ENCODE measurements around the gene TGDS. TPM values are rescaled to one million over a fixed set of nuclear protein-coding genes. Genes with fewer than 3 reads are reported as not detected.
"Not testable (repeated sequence)": the region's sequence is repeated elsewhere in the genome, so short reads cannot be mapped to it uniquely, and the experiment has no call there.

TGDS gene, protein sequence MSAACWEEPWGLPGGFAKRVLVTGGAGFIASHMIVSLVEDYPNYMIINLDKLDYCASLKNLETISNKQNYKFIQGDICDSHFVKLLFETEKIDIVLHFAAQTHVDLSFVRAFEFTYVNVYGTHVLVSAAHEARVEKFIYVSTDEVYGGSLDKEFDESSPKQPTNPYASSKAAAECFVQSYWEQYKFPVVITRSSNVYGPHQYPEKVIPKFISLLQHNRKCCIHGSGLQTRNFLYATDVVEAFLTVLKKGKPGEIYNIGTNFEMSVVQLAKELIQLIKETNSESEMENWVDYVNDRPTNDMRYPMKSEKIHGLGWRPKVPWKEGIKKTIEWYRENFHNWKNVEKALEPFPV
- total RNA-seq: 10 to 100 TPM; 16.3 to 16.7 TPM
- 10 to 100 TPM in 2 of 3 donors, 1 to 10 TPM in 1; 8.5 to 14.4 (median 13.2) TPM for polyA plus RNA-seq
- total RNA-seq: 9.6 to 43.5 (median 21.5) reads per million in 6 experiments

DNA sequence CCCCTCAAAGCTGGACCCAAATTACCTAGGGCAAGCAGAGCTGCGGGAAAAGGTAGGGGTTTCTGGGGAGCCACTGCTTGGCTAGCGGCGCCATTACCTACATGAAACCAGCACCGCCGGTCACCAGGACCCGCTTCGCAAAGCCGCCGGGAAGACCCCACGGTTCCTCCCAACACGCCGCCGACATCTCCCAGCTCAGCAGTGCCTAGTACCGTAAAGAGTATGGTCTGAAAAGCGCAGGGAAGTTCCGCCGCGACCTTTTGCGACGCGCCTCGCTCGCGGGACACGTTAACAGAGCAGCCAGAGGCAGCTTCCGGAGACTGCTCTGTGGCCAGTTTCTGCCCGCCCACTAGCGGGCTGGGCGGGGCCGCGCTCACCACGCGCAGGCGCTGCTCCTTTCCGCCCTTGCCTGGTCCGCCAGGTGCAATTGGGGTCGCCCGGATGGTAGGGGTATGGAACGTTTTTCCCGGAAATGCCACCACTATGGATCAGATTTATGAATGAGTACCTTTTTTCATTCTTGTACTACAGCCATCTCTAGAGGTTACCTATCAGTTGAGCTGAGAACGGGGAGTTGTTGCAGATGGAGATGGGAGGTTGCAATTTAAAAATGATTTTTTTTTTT is at the start of gene TGDS:
TSS of gene TGDS (minus strand) at position 203 of the 625 bp plus-strand sequence. CDS start at position 187, 16 bp downstream.
- POLR2A ChIA-PET: interaction anchor here (0.6 to 3.4 kb wide), 11 partner anchors 10 to 677 kb away, joined by 3 to 62 read pairs (median 3); no protein-coding TSS in a partner anchor
- peak within 1 kb of the TSS; percentile 89 to 98 (median 94) for H3K4me3 Mint-ChIP-seq
- H3K27me3 Mint-ChIP-seq: no peaks in the 10 kb centered on the region
- no peaks in the 10 kb centered on the region for H3K9me3 Mint-ChIP-seq
- H3K4me1 Mint-ChIP-seq: peaks cover 19 to 47% (median 37%) of the 10 kb centered on the region in 4 donors
- ATAC-seq (peak; percentile 95 to 99), DNase-seq (peak; percentile 72 to 92 (median 84))
- H3K36me3 Mint-ChIP-seq: peaks cover 0 to 22% (median 12%) of the 10 kb centered on the region in 3 donors
- peak within 1 kb of the TSS; percentile 91 to 96 (median 94) for H3K27ac Mint-ChIP-seq

DNA sequence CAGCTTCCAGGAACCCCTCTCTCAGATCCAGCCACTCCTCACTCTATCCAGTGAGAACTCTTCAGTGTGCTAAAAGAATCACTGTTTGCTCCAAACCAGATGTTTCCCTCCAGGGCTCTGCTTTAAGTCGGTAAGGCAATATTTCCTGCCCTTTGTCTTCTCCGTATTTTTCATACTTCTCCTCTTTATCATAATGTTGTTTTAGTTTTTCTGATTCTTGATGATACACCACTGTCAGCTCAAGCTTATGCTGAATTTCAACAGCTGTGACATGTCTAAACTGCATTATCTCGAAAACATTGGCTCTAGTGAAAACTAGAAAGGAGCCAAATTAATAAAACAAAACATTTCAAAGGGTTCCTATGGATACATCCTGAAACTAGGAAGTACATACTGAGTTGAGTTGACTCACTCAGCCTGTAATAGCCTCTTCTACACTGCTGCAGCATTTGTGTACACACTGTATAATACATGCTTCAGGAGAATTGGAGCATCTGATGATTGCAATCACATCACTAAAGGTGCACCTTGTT is 45.5 kb upstream of the TGDS start:
- Mint-ChIP-seq H3K9me3 (peaks cover 0 to 9% (median 2%) of the 10 kb centered on the region in 9 donors), H3K27me3 (peaks cover 0 to 5% (median 1%) of the 10 kb centered on the region in 5 donors), H3K4me3 (no peak overlapping the region), H3K4me1 (no peaks in the 10 kb centered on the region), H3K36me3 (peaks cover 0 to 5% (median 2%) of the 10 kb centered on the region in 3 donors), H3K27ac (peak overlapping the region in 1 of 10 donors; percentile 34)
- DNase-seq (no peak), ATAC-seq (no peak)
- POLR2A ChIA-PET: no interaction called here

DNA sequence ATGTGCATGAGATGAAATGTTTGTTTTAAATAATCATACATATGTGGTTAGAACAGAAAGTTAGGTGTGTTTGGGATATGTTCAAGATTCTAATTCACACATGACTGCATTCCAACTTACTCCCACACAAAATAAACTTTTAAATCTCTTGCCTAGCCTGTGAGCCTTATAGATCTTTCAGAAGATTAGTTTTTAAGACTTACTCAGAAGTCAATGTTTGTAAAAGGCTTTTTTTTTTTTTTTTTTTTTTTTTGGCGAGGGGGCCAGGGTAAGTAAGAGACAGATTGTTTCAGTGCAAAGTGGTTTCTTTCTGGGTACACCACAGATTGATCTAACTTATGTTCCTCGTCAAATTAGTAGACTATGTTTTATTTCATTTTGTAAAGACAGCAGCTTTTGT is 44.8 kb upstream of the TGDS start:
- Mint-ChIP-seq H3K36me3 (peaks cover 0 to 5% (median 2%) of the 10 kb centered on the region in 3 donors), H3K4me3 (no peak overlapping the region), H3K27me3 (peaks cover 0 to 5% (median 1%) of the 10 kb centered on the region in 5 donors), H3K4me1 (no peaks in the 10 kb centered on the region), H3K27ac (no peak overlapping the region), H3K9me3 (peaks cover 0 to 9% (median 2%) of the 10 kb centered on the region in 9 donors)
- DNase-seq: no peak
- ATAC-seq: no peak
- POLR2A ChIA-PET: no interaction called here

DNA sequence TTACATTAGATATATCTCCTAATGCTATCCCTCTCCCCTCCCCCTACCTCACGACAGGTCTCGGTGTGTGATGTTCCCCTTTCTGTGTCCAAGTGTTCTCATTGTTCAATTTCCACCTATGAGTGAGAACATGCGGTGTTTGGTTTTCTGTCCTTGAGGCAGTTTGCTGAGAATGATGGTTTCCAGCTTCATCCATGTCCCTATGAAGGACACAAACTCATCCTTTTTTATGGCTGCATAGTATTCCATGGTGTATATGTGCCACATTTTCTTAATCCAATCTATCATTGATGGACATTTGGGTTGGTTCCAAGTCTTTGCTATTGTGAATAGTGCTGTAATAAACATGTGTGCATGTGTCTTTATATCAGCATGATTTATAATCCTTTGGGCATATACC is 41.7 kb upstream of the TGDS start:
- ATAC-seq, H3K4me3 Mint-ChIP-seq, DNase-seq, H3K4me1 Mint-ChIP-seq, H3K27ac Mint-ChIP-seq, POLR2A ChIA-PET, H3K27me3 Mint-ChIP-seq: not testable (repeated sequence)
- Mint-ChIP-seq H3K9me3 (peaks cover 0 to 14% (median 2%) of the 10 kb centered on the region in 9 donors), H3K36me3 (peaks cover 5 to 13% (median 13%) of the 10 kb centered on the region in 3 donors)

DNA sequence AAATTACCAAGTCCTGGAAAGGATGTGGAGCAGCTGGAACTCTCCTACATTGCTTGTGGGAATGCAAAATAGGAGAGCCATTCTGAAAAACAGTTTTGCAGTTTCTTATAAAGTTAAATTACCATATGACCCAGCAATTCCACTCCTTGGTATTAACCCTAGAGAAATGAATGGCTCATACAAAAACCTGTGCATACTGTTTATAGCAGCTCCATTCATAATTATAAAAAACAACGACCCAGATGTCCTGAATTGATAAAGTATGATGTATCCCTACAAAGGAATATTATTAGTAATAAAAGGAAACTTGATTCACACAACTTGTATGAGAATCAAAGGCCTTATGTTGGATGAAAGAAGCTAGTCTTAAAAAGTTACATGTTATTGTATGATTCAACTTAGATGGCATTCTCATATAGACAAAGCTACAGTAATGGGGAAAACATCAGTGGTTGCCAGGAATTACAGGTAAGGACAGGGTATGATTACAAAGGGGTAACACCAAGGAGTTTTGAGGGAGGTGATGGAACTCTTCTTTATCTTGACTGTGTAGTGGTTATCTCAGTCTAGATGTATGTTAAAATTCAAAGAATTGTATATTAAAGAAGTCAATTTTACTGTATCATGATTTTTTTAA is 41.1 kb upstream of the TGDS start:
- DNase-seq (no peak), ATAC-seq (no peak)
- Mint-ChIP-seq H3K27me3 (peaks cover 0 to 3% (median 0%) of the 10 kb centered on the region in 5 donors), H3K4me1 (no peaks in the 10 kb centered on the region), H3K27ac (no peak overlapping the region), H3K36me3 (peaks cover 5 to 17% (median 13%) of the 10 kb centered on the region in 3 donors), H3K9me3 (peaks cover 0 to 14% (median 2%) of the 10 kb centered on the region in 9 donors), H3K4me3 (no peak overlapping the region)
- POLR2A ChIA-PET: no interaction called here

DNA sequence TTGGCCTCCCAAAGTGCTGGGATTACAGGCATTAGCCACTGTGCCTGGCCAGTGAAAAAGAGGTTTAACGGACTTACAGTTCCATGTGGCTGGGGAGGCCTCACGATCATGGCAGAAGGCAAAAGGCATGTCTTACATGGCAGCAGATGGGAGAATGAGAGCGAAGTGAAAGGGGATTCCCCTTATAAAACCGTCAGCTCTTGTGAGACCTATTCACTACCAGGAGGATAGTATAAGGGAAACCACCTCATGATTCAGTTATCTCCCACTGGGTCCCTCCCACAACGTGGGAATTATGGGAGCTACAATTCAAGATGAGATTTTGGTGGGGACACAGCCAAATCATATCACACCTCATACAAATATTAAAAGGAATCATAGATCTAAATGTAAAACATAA is 40.1 kb upstream of the TGDS start:
- POLR2A ChIA-PET, H3K27me3 Mint-ChIP-seq, H3K4me1 Mint-ChIP-seq, DNase-seq, H3K4me3 Mint-ChIP-seq, ATAC-seq: not testable (repeated sequence)
- Mint-ChIP-seq H3K9me3 (peaks cover 0 to 14% (median 2%) of the 10 kb centered on the region in 9 donors), H3K36me3 (peaks cover 5 to 22% (median 13%) of the 10 kb centered on the region in 3 donors), H3K27ac (peak overlapping the region in 1 of 10 donors; percentile 69)

DNA sequence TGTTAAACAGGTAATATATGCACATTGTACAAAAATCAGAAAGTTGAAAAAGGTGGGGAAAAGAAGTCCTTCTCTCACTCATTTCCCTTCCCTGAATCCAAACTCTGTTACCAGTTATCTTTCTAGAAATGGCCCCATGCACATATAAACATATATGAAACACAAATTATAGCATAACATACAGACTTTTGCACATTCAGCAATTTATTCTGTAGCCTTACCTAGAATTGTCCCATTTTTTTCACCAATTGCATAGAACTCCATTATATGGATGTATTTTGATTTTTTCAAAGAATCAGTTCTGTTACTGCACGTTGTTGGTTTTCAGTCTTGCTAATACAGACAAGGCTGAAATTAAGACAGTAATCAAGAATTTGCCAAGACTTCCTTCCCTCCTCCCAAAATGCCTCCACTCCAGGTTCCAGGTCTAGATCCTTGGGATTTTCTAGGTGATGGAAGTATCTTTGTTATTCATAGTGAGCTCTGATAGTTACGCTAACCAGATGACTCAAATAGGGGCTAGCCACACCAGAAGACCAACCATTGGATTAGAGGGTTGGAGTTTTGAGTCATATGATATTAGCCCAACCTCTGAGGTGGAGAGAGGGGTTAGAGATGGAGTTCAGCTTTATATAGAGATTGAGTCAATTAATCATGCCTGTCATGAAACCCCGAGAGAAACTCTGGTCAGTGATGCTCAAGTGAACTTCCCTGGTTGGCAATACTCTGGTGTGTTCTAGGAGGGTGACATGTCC is 36.5 kb upstream of the TGDS start:
- no peaks in the 10 kb centered on the region for H3K27me3 Mint-ChIP-seq
- peaks cover 0 to 9% (median 2%) of the 10 kb centered on the region in 9 donors for H3K9me3 Mint-ChIP-seq
- H3K36me3 Mint-ChIP-seq: peaks cover 4 to 39% (median 26%) of the 10 kb centered on the region in 3 donors
- POLR2A ChIA-PET: no interaction called here
- H3K4me1 Mint-ChIP-seq: no peaks in the 10 kb centered on the region
- H3K27ac Mint-ChIP-seq: no peak overlapping the region
- no peak for DNase-seq
- no peak overlapping the region for H3K4me3 Mint-ChIP-seq
- ATAC-seq: no peak

DNA sequence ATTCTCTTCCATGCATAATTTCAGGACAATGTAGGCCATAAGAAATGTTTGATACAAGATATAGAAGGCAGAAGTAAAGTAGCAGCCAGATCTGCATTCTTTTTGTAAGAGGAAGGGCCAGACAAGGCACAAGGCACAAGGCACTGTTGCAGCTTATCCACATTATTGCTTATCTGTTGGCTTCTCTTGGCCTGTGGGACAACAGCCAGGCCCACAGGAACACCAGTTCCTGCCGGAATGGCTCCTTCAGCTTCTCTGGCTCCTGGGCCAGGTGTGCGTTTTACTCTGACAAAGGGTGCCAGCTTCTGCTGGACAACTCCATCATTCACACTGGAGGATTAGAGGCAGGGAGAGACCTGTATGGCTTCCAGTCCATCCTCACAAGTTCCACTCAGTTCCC is 34.9 kb upstream of the TGDS start:
- no peak overlapping the region for H3K4me3 Mint-ChIP-seq
- peaks cover 0 to 4% (median 0%) of the 10 kb centered on the region in 9 donors for H3K9me3 Mint-ChIP-seq
- DNase-seq: no peak
- no peaks in the 10 kb centered on the region for H3K27me3 Mint-ChIP-seq
- POLR2A ChIA-PET: no interaction called here
- peaks cover 4 to 48% (median 29%) of the 10 kb centered on the region in 3 donors for H3K36me3 Mint-ChIP-seq
- no peak overlapping the region for H3K27ac Mint-ChIP-seq
- H3K4me1 Mint-ChIP-seq: no peaks in the 10 kb centered on the region
- ATAC-seq: no peak

DNA sequence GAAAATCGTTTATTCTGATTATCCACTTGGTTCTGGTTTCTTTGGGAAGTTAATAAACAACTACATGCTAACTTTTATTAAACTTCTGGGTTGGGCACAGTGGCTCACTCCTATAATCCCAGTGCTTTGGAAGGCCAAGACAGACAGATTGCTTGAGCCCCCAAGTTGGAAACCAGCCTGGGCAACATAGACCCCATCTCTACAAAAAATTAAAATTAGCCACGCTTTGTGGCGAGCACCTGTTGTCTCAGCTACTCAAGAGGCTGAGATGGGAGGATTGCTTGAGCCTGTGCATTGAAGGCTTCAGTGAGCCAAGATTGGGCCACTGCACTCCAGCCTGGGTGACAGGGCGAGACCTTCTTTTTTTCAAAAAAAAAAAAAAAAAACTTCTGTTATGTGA is 27.4 kb upstream of the TGDS start:
- Mint-ChIP-seq H3K27me3 (no peaks in the 10 kb centered on the region), H3K36me3 (peaks cover 0 to 75% (median 22%) of the 10 kb centered on the region in 3 donors), H3K27ac (no peak overlapping the region), H3K4me3 (no peak overlapping the region), H3K9me3 (no peaks in the 10 kb centered on the region), H3K4me1 (no peaks in the 10 kb centered on the region)
- POLR2A ChIA-PET: no interaction called here
- DNase-seq: no peak
- ATAC-seq: no peak

DNA sequence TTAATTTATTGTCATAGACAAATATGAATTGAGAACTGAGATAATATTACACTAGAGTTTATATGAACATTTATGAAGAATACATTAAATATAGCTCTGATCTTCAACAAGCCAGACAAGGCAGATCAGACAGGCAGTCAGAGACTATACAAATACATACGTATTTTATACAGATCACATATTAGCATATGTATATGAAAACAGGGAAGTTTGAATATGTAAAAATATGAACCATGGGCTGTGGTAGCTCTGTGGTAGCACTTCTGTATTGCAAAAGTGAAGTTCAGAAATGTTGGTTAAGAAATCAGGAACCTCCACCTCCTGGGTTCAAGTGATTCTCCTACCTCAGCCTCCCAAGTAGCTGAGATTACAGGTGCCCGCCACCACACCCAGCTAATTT is 26.4 kb upstream of the TGDS start:
- ATAC-seq (no peak), DNase-seq (no peak)
- POLR2A ChIA-PET: no interaction called here
- no peaks in the 10 kb centered on the region for H3K9me3 Mint-ChIP-seq
- no peak overlapping the region for H3K27ac Mint-ChIP-seq
- peaks cover 0 to under 1% (median under 1%) of the 10 kb centered on the region in 4 donors for H3K4me1 Mint-ChIP-seq
- no peaks in the 10 kb centered on the region for H3K27me3 Mint-ChIP-seq
- H3K36me3 Mint-ChIP-seq: peaks cover 0 to 73% (median 22%) of the 10 kb centered on the region in 3 donors
- no peak overlapping the region for H3K4me3 Mint-ChIP-seq

DNA sequence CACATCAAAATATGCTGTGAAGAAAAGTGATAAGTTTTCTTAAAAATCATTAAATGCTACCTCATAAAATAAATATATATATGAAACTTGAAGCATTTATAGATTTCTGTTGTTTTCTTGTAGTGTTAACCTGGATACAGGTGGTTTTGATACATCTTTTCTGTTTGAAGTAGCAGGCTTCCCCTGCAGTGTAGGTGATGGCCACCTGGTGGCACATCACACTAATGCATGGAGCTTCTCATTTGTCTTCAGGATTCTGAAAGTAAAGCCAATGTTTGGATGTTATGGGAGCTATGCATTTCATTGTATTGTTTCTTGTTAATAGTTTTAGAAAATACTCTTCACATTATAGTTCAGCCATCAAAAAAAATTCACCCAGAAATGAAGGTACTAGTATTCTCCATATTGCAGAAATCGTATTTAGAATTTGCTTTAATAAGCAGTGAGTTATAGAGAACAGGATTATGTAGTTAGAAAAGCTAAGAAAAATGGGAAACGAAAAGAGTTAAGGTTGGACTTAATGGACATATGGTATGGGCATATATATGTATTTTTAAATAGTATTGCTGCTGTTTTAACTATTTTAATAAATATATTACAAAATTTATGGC is 24.4 kb upstream of the TGDS start:
- POLR2A ChIA-PET: no interaction called here
- peaks cover 5 to 11% (median 8%) of the 10 kb centered on the region in 4 donors for H3K4me1 Mint-ChIP-seq

More for the DNA sequence above, 24.4 kb upstream of the TGDS start:
- DNase-seq: peak in 1 of 10 donors; percentile 15
- ATAC-seq: peak; percentile 47 to 74
- Mint-ChIP-seq H3K4me3 (no peak overlapping the region), H3K36me3 (peaks cover 0 to 64% (median 19%) of the 10 kb centered on the region in 3 donors), H3K27me3 (no peaks in the 10 kb centered on the region), H3K27ac (no peak overlapping the region), H3K9me3 (no peaks in the 10 kb centered on the region)

Measured in naive thymus-derived CD8-positive, alpha-beta T cell (primary cell).